ENCODE results near the gene GSTK1.
"Not testable (repeated sequence)": the region's sequence is repeated elsewhere in the genome, so short reads cannot be mapped to it uniquely, and the experiment has no call there.

The GSTK1 gene

GRCh38 chr7:143239813-143240212 is 23.4 kb upstream of the GSTK1 start:
- DNase-seq = no peak

GRCh38 chr7:143240291-143241168 is 22.7 kb upstream of the GSTK1 start:
- peak; percentile 83 for DNase-seq

GRCh38 chr7:143242306-143242705 is 20.9 kb upstream of the GSTK1 start:
- no peak for DNase-seq

GRCh38 chr7:143243111-143243510 is 20.1 kb upstream of the GSTK1 start:
- no peak for DNase-seq

- DNase-seq = no peak
These were observed 19.6 kb upstream of the GSTK1 start for GRCh38 chr7:143243614-143244013.

GRCh38 chr7:143244321-143244720 is 18.9 kb upstream of the GSTK1 start:
- no peak for DNase-seq

GRCh38 chr7:143245123-143245522 is 18.1 kb upstream of the GSTK1 start:
- peak; percentile 60 for DNase-seq

GRCh38 chr7:143247372-143247771 is 15.9 kb upstream of the GSTK1 start:
- DNase-seq = no peak

- no peak for DNase-seq
These were observed 14.4 kb upstream of the GSTK1 start for GRCh38 chr7:143248761-143249354.

- no peak for DNase-seq
These were observed 13.0 kb upstream of the GSTK1 start for GRCh38 chr7:143250199-143250598.

GRCh38 chr7:143250822-143251221 is 12.4 kb upstream of the GSTK1 start:
- DNase-seq = no peak

GRCh38 chr7:143252006-143252405 is 11.2 kb upstream of the GSTK1 start:
- DNase-seq = no peak

GRCh38 chr7:143255564-143255963 is 7.7 kb upstream of the GSTK1 start:
- DNase-seq = no peak

GRCh38 chr7:143256325-143256724 is 6.9 kb upstream of the GSTK1 start:
- DNase-seq = no peak

GRCh38 chr7:143256932-143257331 is 6.3 kb upstream of the GSTK1 start:
- no peak for DNase-seq

- no peak for DNase-seq
These were observed 5.7 kb upstream of the GSTK1 start for GRCh38 chr7:143257501-143257900.

- no peak for DNase-seq
These were observed 4.4 kb upstream of the GSTK1 start for GRCh38 chr7:143258831-143259230.

GRCh38 chr7:143259765-143260164 is 3.5 kb upstream of the GSTK1 start:
- DNase-seq = no peak

GRCh38 chr7:143261901-143262300 is 1.3 kb upstream of the GSTK1 start:
- DNase-seq = no peak

- DNase-seq = not testable (repeated sequence)
These were observed 941 bp downstream of the GSTK1 start for GRCh38 chr7:143264196-143264568.

GRCh38 chr7:143265017-143265693 is 1.9 kb downstream of the GSTK1 start:
- no peak for DNase-seq

GRCh38 chr7:143269251-143269650 is 6.0 kb downstream of the GSTK1 start:
- DNase-seq = no peak

GRCh38 chr7:143271240-143271639 is 8.0 kb downstream of the GSTK1 start:
- no peak for DNase-seq

- no peak for DNase-seq
These were observed 9.6 kb downstream of the GSTK1 start for GRCh38 chr7:143272871-143273270.

All from NCI-H748 treated with DMSO at 0.1 percent for 48 hours (cell line).